ENCODE measurements around the gene TMEM184B.

GRCh38 chr22:38312261-38312800 is 39.5 kb upstream of the TMEM184B start:
- no peak for TF ChIP-seq HDAC2 (IDR thresholded peaks at IDR 0.05)
- TF ChIP-seq RAD21 (conservative IDR thresholded peaks at IDR 0.05 in 1 of 2, IDR thresholded peaks at IDR 0.05 in 1 of 2), result no peak
- TF ChIP-seq CBX2 (IDR thresholded peaks at IDR 0.05; ENCODE audit: borderline replicate concordance, low read depth), result no peak
- TF ChIP-seq CTCF (IDR thresholded peaks at IDR 0.05), result no peak
- no peak for TF ChIP-seq NR3C1 (IDR thresholded peaks at IDR 0.05)
- TF ChIP-seq POLR2A (IDR thresholded peaks at IDR 0.05; ENCODE audit: low read length), result no peak
- no peak for TF ChIP-seq REST (IDR thresholded peaks at IDR 0.05)
- TF ChIP-seq CHD4 (IDR thresholded peaks at IDR 0.05; ENCODE audit: borderline replicate concordance), result no peak
- no peak for TF ChIP-seq ELK1 (IDR thresholded peaks at IDR 0.05; ENCODE audit: low read depth, low read length)
